DMS53 treated with DMSO at 0.1 percent for 48 hours (cell line): ENCODE data around the gene HOXA6.

Experiments used
- DNase-seq: peaks from one replicate; lab custom pipeline; 2025; ENCODE audit not compliant: unreplicated experiment; lab: John Stamatoyannopoulos, UW

HOXA6 gene

GRCh38 chr7:27173956-27174873, 26.6 kb upstream of the HOXA6 start, which contains the start of gene HOXA10:
TSS of gene HOXA10 (minus strand) at chr7:27174320. CDS start at chr7:27174306, 14 bp downstream.
- no peak for DNase-seq

DNA sequence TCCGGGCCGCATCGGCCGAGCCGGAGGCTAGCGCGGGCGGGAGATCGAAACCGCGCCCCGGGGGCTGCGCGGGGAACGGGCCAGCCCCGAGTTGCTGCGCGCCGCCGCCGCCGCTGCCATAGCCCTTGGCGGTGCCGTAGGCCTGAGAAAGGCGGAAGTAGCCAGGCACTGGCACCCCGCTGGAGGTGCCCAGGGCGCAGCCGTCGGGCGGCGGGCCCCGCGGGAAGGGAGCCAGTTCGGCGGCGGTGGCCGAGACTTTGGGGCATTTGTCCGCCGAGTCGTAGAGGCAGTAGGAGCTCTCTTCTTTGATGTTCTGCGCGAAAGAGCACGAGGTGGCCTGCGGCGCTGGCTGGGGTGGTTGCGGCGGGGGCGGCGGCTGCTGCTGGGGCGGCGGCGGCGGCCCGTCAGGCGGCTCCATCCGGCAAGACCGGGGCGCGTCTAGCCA, 26.0 kb upstream of the HOXA6 start:
- DNase-seq: no peak

- DNase-seq: peak; percentile 35
Measured at GRCh38 chr7:27172823-27173510, 25.4 kb upstream of the HOXA6 start.

DNA sequence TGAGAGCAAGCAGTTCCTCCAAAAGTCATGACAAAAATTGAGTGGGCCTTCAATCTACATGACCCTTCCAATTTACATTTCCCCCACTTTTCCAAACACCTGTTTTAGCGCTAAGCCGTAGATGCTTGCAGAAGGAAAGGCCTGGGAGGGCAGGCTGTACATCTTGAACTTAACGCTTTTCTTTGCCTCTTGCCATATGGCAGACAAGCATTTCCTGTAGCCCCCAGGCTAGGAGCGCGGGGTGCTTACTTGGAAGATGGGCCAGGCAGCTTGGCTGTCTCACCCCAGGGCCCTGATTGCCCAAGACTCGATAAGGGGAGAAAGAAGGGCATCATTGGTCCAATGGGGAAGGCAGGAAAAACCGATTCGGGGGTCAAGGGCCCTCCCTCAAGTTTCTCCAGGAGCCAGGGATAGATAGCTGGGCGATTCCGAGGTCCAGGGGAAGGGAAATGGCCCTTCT, 24.8 kb upstream of the HOXA6 start:
- no peak for DNase-seq

GRCh38 chr7:27171637-27172314, 24.2 kb upstream of the HOXA6 start:
- peak; percentile 63 for DNase-seq

DNA sequence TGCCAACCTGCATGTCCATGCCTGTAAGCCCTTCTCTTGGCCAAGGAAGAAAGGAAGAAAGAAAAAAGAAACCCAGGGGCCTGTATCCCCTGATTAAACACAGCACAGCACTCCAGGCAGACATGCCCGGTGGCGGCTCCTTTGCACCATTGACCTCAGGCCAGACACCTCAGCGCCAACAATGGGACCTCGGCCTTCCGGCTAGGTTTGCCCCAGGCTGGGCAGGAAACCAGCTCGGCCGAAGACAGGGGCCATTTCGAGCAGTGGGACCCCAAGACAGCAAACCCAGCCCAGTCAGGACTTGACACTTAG, 23.7 kb upstream of the HOXA6 start:
- DNase-seq: no peak

DNA sequence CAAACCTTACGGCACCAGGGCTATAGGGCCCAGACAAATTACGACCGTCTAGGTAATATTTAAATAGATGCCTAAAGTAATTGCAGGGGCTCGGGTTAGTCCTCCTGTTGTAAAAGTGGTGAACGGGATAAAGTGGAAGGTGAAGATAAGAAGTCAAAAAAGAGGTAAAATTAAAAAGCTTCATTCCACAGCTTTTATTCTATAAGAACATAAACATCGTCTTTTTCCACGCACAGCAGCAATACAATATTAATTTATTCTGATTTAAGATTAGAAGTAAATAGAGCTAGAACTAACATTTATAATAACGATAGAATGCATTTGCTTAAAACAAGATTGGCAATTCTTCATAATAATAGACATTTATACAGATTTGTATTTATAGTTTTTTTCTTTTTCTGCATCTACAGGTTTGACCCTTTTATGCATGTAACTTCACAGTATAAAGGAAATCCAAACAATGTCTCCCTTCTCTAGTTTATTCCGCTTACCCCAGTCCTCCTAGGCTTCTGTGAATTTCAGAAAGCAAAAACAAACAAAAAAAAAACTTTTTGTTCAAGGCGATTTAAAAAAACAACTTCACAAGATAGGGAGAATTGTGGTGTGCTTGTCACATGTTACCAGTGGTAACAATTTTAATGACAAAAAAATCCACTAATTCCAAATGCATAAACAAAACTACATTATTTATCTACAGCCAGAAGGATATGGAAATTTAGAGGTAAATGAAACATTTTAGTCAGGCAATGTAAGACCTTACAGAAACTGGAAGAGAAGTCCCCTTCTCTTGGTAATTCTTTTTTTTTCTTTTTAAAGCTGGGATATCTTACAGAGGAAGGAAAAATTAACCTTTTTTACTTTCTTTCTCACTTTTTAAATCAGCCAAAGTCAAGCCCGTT, 23.1 kb upstream of the HOXA6 start:
- no peak for DNase-seq

DNA sequence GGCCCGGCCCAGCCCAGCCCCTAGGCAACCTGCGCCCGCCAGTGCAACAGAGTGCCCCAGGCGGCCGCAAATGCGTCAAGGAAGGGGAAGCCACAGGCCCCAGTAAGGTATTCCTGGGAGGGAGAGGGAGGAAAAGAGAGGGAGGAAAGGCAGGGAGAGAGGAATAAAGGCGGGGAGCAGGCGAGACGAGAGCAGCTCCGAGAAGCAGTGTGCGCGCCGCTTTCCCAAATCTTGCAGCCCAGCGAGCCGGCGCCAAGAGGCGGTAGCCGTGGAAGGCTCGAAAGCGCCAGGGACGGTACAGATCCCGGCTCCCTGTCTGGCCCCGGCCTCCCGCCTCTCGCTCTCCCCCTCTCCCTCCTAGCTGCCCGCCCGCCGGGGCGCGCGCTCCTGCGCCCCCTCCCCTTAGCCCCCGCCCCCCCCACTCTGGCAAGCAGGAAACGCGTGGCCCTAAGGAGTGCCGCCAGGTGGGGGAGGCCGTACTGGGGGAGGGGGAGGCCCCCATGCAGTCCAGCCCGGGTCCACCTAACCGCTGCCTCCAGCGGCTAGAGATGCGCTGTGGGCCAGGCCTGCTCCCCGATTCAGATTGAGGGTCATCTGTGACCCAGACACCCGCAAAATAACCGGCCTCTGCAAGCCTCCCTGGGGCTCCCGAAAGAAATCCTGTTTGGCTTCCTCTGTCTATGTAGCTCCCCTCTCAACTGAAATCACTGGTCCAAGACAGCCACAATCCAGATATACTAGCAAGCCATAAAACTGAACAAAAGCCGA, 22.3 kb upstream of the HOXA6 start:
- no peak for DNase-seq

DNA sequence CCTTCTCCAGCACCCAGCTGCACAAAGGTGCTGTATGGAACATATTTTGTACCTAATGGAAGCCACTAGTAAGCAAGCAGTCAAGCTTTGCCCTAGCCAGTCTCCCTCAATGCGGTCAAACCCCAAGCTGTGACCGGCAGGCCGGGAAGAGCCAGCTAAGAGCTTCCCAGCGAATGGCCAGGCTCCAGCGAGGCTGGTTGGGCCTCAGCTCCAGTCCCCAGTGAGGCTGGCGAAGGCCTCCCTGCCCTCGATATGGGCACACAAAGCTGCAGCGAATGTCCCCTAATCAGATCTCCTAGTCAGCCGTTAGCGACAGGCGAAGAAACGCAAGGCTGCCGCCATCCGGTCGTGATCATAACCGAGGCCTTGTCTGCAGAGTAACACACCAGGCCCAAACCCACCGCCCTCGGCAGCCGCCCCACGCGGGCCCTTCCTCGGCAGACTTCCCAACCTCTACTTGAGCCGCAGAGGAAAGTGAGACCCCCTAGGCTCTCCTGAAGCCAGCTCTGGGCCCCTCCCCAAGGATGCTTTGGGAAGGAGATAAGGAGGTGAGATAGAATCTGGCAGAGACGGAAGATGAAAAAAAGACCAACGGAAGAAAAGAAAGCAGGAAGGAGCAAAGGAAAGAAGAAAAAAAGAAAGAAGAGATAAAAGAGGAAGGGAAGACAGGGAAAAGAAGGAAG, 20.8 kb upstream of the HOXA6 start:
- no peak for DNase-seq

- DNase-seq: no peak
Measured at GRCh38 chr7:27167916-27168264, 20.3 kb upstream of the HOXA6 start.

GRCh38 chr7:27166531-27167505, 19.2 kb upstream of the HOXA6 start:
- no peak for DNase-seq

DNA sequence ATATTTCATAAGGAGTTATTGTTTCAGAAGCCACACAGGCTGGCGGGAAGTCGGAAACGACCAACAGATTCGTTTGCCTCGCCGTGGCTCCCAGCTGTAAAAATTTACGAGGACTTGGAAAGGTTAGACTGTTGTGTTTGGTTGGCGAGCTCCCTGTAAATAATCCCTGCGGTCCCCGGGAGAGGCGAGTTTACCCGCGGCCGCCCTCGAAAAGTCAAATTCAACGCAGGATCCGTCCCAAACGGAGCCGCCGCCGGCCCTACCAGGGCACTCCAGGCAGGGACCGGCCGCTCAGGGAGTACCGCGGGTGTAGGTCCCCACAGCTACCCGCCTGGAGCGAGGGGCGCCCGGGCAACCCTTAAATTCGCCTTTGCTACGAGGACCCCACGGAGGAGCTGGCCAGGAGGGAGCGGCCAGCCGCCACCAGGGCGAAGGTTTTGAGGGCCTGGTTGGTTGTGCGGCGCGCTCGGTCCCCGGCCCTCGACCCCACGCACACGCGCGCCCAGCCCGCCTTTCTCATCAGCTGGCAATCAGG, 18.5 kb upstream of the HOXA6 start:
- no peak for DNase-seq

DNA sequence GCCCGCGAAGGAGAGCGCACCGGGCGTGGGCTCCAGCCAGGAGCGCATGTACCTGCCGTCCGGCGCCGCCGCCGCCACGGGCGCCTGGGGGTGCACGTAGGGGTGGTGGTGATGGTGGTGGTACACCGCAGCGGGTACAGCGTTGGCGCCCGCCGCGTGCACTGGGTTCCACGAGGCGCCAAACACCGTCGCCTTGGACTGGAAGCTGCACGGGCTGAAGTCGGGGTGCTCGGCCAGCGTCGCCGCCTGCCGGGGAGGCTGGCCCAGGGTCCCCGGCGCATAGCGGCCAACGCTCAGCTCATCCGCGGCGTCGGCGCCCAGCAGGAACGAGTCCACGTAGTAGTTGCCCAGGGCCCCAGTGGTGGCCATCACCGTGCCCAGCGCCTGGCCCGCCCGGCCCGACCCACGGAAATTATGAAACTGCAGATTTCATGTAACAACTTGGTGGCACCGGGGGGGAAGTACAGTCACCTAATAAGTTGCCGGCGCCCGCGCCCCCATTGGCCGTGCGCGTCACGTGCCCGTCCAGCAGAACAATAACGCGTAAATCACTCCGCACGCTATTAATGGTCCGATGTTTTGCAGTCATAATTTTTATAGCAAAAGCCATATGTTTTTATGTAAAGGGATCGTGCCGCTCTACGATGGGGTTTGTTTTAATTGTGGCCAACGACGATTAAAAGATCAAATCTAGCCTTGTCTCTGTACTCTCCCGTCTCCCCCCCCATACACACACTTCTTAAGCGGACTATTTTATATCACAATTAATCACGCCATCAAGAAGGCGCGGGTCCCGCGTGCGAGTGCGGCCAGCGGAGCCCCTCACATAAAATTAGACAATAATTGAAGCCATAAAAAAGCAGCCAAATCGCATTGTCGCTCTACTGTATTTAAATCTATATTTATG, 17.8 kb upstream of the HOXA6 start, which contains the start of gene HOXA9:
Gene HOXA9, minus strand, starts transcription at position 449 of the 907 bp plus-strand sequence. Its CDS starts 80 bp downstream, at position 369.
- DNase-seq: no peak

DNA sequence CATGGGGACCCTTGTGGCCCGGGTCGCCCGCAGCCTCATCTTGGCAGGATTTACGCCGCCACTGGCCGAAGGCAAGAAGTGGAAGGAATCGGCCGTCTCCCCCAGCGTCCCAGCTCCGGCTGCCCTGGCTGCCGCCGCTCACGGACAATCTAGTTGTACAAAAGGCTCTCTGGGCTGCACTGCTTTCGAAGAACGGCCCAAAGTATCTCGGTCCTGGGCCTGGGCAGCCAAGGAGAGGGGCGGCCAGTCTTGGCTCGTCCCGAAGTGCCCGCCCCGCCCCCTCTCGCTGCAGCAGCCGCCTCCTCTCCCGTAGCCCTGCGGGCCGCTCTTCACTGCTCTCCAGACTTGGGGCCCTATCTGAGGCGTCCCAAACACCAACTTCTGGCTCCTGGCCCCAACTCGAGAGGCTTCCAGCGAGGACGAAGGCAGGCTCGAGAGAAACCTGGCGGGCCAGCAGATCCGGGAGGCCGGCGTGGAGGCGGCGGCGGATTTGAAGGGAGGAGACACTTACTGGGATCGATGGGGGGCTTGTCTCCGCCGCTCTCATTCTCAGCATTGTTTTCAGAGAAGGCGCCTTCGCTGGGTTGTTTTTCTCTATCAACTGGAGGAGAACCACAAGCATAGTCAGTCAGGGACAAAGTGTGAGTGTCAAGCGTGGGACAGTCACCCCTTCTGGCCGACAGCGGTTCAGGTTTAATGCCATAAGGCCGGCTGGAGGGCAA, 17.0 kb upstream of the HOXA6 start:
- DNase-seq: no peak

GRCh38 chr7:27164045-27164366, 16.4 kb upstream of the HOXA6 start:
- no peak for DNase-seq

- DNase-seq: no peak
Measured at GRCh38 chr7:27163288-27164044, 15.9 kb upstream of the HOXA6 start.
